Kidney capillary endothelial cell (primary cell): ENCODE results near the gene CDH13.

Source experiments
- DNase-seq: peaks from one replicate; pipeline ENCODE4 v3.0.0-alpha.2; 2018; ENCODE audit warnings: low spot score

CDH13 gene

GRCh38 chr16:82845116-82845515, 218.3 kb downstream of the CDH13 start:
- no peak for DNase-seq

GRCh38 chr16:82846806-82847205, 220.0 kb downstream of the CDH13 start:
- no peak for DNase-seq

GRCh38 chr16:82848013-82848412, 221.2 kb downstream of the CDH13 start:
- no peak for DNase-seq

GRCh38 chr16:82852388-82853008, 225.7 kb downstream of the CDH13 start:
- DNase-seq, result no peak

GRCh38 chr16:82855471-82855870, 228.7 kb downstream of the CDH13 start:
- DNase-seq, result no peak

GRCh38 chr16:82857693-82858365, 231.1 kb downstream of the CDH13 start:
- DNase-seq, result no peak

GRCh38 chr16:82859662-82860061, 232.9 kb downstream of the CDH13 start:
- no peak for DNase-seq

- DNase-seq, result no peak
Observed at GRCh38 chr16:82860071-82860470, 233.3 kb downstream of the CDH13 start.

GRCh38 chr16:82862057-82862456, 235.3 kb downstream of the CDH13 start:
- no peak for DNase-seq

- no peak for DNase-seq
Observed at GRCh38 chr16:82864332-82865040, 237.7 kb downstream of the CDH13 start.

GRCh38 chr16:82865412-82865811, 238.6 kb downstream of the CDH13 start:
- DNase-seq, result no peak

GRCh38 chr16:82867485-82867884, 240.7 kb downstream of the CDH13 start:
- no peak for DNase-seq

- no peak for DNase-seq
Observed at GRCh38 chr16:82874271-82874670, 247.5 kb downstream of the CDH13 start.

GRCh38 chr16:82874672-82875071, 247.9 kb downstream of the CDH13 start:
- DNase-seq, result no peak

GRCh38 chr16:82876951-82877350, 250.2 kb downstream of the CDH13 start:
- DNase-seq, result no peak

GRCh38 chr16:82878466-82878865, 251.7 kb downstream of the CDH13 start:
- no peak for DNase-seq

GRCh38 chr16:82880346-82880745, 253.6 kb downstream of the CDH13 start:
- no peak for DNase-seq

GRCh38 chr16:82881516-82881915, 254.7 kb downstream of the CDH13 start:
- no peak for DNase-seq

- DNase-seq, result peak; percentile 51
Observed at GRCh38 chr16:82882226-82882625, 255.5 kb downstream of the CDH13 start.

- DNase-seq, result no peak
Observed at GRCh38 chr16:82882982-82883835, 256.4 kb downstream of the CDH13 start.

- DNase-seq, result no peak
Observed at GRCh38 chr16:82884320-82884898, 257.6 kb downstream of the CDH13 start.

- no peak for DNase-seq
Observed at GRCh38 chr16:82886146-82886545, 259.4 kb downstream of the CDH13 start.
